Karpas-422 (cell line): Measurements from ENCODE around the gene EXOC6. TPM values are rescaled to one million over a fixed set of nuclear protein-coding genes. Genes with fewer than 3 reads are reported as not detected.

Experiments
- DNase-seq: peaks from one replicate; pipeline ENCODE4 v3.0.0-alpha.2; 2015
- H2AFZ ChIP-seq: fragments of 200-600 bp; sonication (generic); 2 replicates; pipeline ENCODE4 v1.6.1; 2014; ENCODE audit warnings: antibody characterized with exemption, low read length, mixed read lengths
- H3K27ac ChIP-seq: fragments of 200-600 bp; sonication (generic); 2 replicates; pipeline ENCODE4 v1.5.1; 2014; ENCODE audit warnings: mild to moderate bottlenecking, low read length, moderate library complexity
- H3K27me3 ChIP-seq: fragments of 200-600 bp; sonication (generic); 2 replicates; pipeline ENCODE4 v1.6.1; 2014; ENCODE audit warnings: low read length, mixed read lengths
- H3K36me3 ChIP-seq: fragments of 200-600 bp; sonication (generic); 2 replicates; pipeline ENCODE4 v1.6.1; 2014; ENCODE audit warnings: low read length, mixed read lengths; ENCODE audit not compliant: insufficient read depth
- H3K4me1 ChIP-seq: fragments of 200-600 bp; sonication (generic); 2 replicates; pipeline ENCODE4 v1.6.1; 2014; ENCODE audit warnings: mild to moderate bottlenecking, low read length, mixed read lengths
- H3K4me2 ChIP-seq: fragments of 200-600 bp; sonication (generic); 2 replicates; pipeline ENCODE4 v1.6.1; 2014; ENCODE audit warnings: low read length, low read depth, mild to moderate bottlenecking; ENCODE audit not compliant: poor library complexity, severe bottlenecking
- H3K4me3 ChIP-seq: fragments of 200-600 bp; sonication (generic); 2 replicates; pipeline ENCODE4 v1.5.1; 2014; ENCODE audit warnings: mild to moderate bottlenecking, antibody characterized with exemption, low read length, mixed read lengths
- H3K79me2 ChIP-seq: fragments of 200-600 bp; sonication (generic); 2 replicates; pipeline ENCODE4 v1.6.1; 2014; ENCODE audit warnings: mild to moderate bottlenecking, low read length, mixed read lengths
- H3K9ac ChIP-seq: fragments of 200-600 bp; sonication (generic); 2 replicates; pipeline ENCODE4 v1.6.0; 2014; ENCODE audit warnings: low read length
- H3K9me2 ChIP-seq: fragments of 200-600 bp; sonication (generic), shearing (Covaris generic); replicated peaks from 2 replicates; pipeline ENCODE4 v1.6.0; 2014; ENCODE audit warnings: mild to moderate bottlenecking, low read length, moderate library complexity; ENCODE audit not compliant: insufficient read depth
- H3K9me3 ChIP-seq: fragments of 300-700, 200-600 bp; sonication (generic); 2 replicates; pipeline ENCODE4 v1.6.1; 2014; ENCODE audit warnings: low read length, mixed read lengths
- H4K20me1 ChIP-seq: fragments of 200-600 bp; sonication (generic); 2 replicates; pipeline ENCODE4 v1.6.1; 2014; ENCODE audit warnings: mild to moderate bottlenecking, antibody characterized with exemption, low read length, low read depth; ENCODE audit not compliant: insufficient read depth
- total RNA-seq: library from RNA; depleted of rRNA; stranded (reverse); fragments of >200 nt; shearing (Covaris generic); gene quantifications from 2 replicates; pipeline ENCODE4 v1.2.3, GENCODE V29; 2014; ENCODE audit warnings: low replicate concordance

Gene EXOC6
- total RNA-seq, 1 experiment from 2014 or later = 18.0 TPM

DNA sequence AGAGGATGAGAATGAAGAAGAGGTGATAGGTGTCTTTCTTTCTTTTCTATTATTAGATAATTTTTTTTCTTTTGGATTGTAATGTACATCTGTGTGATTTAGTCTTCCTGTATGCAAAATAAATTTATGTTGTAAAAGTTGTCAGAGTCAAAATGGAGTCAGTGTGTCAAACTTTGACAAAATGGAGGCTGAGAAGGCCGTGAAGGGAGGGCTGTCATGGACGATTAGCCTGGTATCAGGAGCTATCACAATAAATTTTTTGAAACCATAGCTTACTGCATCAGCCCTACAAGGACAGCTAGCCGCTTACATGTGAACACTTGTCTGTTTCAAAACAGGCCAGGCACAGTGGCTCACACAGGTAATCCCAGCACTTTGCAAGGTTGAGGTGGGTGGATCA is 67.6 kb downstream of the EXOC6 start:
- H3K79me2 ChIP-seq = no peaks in the 10 kb centered on the region
- H3K9me2 ChIP-seq = no peaks in the 10 kb centered on the region
- H3K9ac ChIP-seq = no peak overlapping the region
- no peak for DNase-seq
- no peaks in the 10 kb centered on the region for H3K27me3 ChIP-seq
- H3K4me2 ChIP-seq = no peak overlapping the region
- no peak overlapping the region for H3K4me3 ChIP-seq
- H3K36me3 ChIP-seq = no peaks in the 10 kb centered on the region
- H4K20me1 ChIP-seq = no peaks in the 10 kb centered on the region
- no peaks in the 10 kb centered on the region for H3K9me3 ChIP-seq
- no peak overlapping the region for H3K27ac ChIP-seq
- no peak overlapping the region for H2AFZ ChIP-seq
- H3K4me1 ChIP-seq = peaks cover 4% of the 10 kb centered on the region

DNA sequence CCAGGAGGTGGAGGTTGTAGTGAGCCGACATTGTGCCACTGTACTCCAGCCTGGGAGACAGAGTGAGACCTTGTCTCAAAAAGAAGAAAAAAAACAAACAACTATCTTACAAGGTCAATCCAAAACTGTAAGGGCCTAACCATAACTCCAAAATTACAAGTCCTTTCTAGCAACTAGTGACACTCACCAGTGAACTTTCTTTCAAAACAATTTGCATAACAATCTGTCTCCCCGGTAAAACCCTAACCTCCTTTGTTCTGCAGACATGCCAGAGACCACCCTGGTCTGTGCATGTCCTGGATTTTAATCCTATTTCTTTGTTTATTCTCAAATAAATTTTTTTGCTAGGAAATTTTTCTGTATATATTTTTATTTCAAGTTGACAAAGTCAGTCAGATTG is 68.1 kb downstream of the EXOC6 start:
- no peak for DNase-seq
- H3K36me3 ChIP-seq = no peaks in the 10 kb centered on the region
- H2AFZ ChIP-seq = no peak overlapping the region
- peaks cover 4% of the 10 kb centered on the region for H3K4me1 ChIP-seq
- no peak overlapping the region for H3K9ac ChIP-seq
- H3K79me2 ChIP-seq = no peaks in the 10 kb centered on the region
- H3K27ac ChIP-seq = no peak overlapping the region
- no peak overlapping the region for H3K4me3 ChIP-seq
- no peaks in the 10 kb centered on the region for H4K20me1 ChIP-seq
- no peaks in the 10 kb centered on the region for H3K9me2 ChIP-seq
- H3K9me3 ChIP-seq = no peaks in the 10 kb centered on the region
- H3K27me3 ChIP-seq = no peaks in the 10 kb centered on the region
- H3K4me2 ChIP-seq = no peak overlapping the region

DNA sequence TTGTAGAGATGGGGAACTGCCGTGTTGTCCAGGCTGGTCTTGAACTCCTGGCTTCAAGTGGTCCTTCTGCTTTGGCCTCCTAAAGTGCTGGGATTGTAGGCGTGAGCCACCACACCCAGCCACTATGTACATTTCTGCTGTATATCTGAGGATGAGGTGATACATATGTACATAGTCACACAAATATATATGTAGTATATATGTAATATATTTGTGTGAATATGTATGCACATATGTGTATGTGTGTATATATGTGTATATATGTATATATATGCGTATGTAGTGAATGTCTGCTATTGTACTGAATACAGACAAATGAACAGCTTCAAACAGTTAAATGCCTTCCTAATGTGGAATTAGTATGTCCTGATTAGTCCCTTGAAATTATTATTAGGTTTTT is 70.3 kb downstream of the EXOC6 start:
- no peak overlapping the region for H3K4me3 ChIP-seq
- H3K4me2 ChIP-seq = no peak overlapping the region
- DNase-seq = no peak
- no peaks in the 10 kb centered on the region for H3K36me3 ChIP-seq
- H3K79me2 ChIP-seq = no peaks in the 10 kb centered on the region
- H2AFZ ChIP-seq = no peak overlapping the region
- H3K27ac ChIP-seq = no peak overlapping the region
- no peaks in the 10 kb centered on the region for H3K9me2 ChIP-seq
- H3K4me1 ChIP-seq = peaks cover 4% of the 10 kb centered on the region
- no peaks in the 10 kb centered on the region for H3K27me3 ChIP-seq
- no peak overlapping the region for H3K9ac ChIP-seq
- H4K20me1 ChIP-seq = no peaks in the 10 kb centered on the region
- H3K9me3 ChIP-seq = no peaks in the 10 kb centered on the region

DNA sequence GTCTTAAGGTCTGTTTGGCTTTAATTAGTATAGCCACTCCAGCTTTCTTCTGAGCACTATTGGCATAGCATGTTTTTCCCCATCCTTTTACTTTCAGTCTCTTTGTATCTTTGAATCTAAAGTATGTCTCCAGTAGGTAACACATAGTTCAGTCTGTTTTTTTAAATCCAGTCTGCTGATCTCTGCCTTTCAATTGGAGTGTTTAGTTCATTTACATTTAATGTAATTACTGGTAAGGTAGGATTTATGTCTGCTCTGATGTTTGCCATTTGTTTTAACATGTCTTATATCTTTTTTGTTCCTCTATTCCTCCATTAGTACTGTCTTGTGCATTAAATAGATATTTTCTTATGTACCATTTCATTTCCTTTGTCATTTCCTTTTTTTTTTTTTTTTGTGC is 72.5 kb downstream of the EXOC6 start:
- no peak overlapping the region for H3K4me3 ChIP-seq
- no peaks in the 10 kb centered on the region for H3K27me3 ChIP-seq
- H3K9me3 ChIP-seq = no peaks in the 10 kb centered on the region
- no peak overlapping the region for H3K9ac ChIP-seq
- H3K4me2 ChIP-seq = no peak overlapping the region
- H3K9me2 ChIP-seq = no peaks in the 10 kb centered on the region
- H3K27ac ChIP-seq = no peak overlapping the region
- no peak for DNase-seq
- no peaks in the 10 kb centered on the region for H4K20me1 ChIP-seq
- no peaks in the 10 kb centered on the region for H3K4me1 ChIP-seq
- no peaks in the 10 kb centered on the region for H3K79me2 ChIP-seq
- H3K36me3 ChIP-seq = no peaks in the 10 kb centered on the region
- no peak overlapping the region for H2AFZ ChIP-seq

GRCh38 chr10:92923416-92923815 is 75.1 kb downstream of the EXOC6 start:
- no peak overlapping the region for H3K9ac ChIP-seq
- H3K4me1 ChIP-seq = no peaks in the 10 kb centered on the region
- H3K4me2 ChIP-seq = no peak overlapping the region
- no peaks in the 10 kb centered on the region for H3K27me3 ChIP-seq
- no peak overlapping the region for H3K27ac ChIP-seq
- DNase-seq = no peak
- H3K79me2 ChIP-seq = no peaks in the 10 kb centered on the region
- H3K9me2 ChIP-seq = no peaks in the 10 kb centered on the region
- H2AFZ ChIP-seq = no peak overlapping the region
- H3K9me3 ChIP-seq = no peaks in the 10 kb centered on the region
- H3K4me3 ChIP-seq = no peak overlapping the region
- no peaks in the 10 kb centered on the region for H3K36me3 ChIP-seq
- no peaks in the 10 kb centered on the region for H4K20me1 ChIP-seq

DNA sequence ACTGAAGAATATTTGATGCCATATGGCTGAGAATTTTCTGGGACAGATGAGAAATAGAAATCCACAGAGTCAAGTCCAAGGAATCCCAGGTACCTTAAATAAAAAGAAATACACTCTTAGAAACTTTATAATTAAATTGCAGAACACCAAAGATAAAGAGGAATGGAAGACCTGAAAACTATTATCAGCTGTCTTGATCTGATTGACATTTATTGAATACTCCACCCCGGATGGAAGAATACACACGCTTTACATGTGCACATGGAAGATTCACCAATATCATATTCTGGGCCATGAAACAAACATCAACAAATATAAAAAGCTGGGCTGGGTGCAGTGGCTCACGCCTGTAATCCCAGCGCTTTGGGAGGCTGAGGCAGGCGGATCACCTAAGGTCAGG is 81.6 kb downstream of the EXOC6 start:
- H3K36me3 ChIP-seq = 0 out of 2 replicates have a peak, but pooled peaks cover 11% of the 10 kb centered on the region
- H3K9ac ChIP-seq = no peak overlapping the region
- no peak overlapping the region for H3K27ac ChIP-seq
- no peak overlapping the region for H3K4me3 ChIP-seq
- H4K20me1 ChIP-seq = no peaks in the 10 kb centered on the region
- H3K4me2 ChIP-seq = no peak overlapping the region
- H3K27me3 ChIP-seq = no peaks in the 10 kb centered on the region
- no peaks in the 10 kb centered on the region for H3K9me2 ChIP-seq
- DNase-seq = no peak
- H3K79me2 ChIP-seq = no peaks in the 10 kb centered on the region
- no peaks in the 10 kb centered on the region for H3K9me3 ChIP-seq
- no peak overlapping the region for H2AFZ ChIP-seq
- H3K4me1 ChIP-seq = no peaks in the 10 kb centered on the region

DNA sequence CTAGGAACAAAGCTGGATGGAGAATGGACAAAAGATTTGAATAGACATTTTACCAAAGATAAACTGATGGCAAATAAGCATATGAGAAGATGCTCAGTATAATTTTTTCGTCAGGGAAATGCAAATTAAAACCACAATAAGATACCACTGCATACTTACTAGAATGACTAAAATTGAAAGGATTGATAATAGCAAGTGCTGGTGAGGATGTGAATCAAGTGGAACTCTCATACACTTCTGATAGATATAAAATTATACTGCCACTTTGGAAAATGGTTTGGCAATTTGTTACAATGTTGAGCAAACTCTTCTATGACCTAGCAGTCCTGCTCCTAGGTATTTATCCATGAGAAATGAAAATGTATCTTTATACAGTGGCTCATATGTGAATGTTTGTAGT is 83.3 kb downstream of the EXOC6 start:
- no peak overlapping the region for H3K4me3 ChIP-seq
- H3K27me3 ChIP-seq = no peaks in the 10 kb centered on the region
- no peaks in the 10 kb centered on the region for H4K20me1 ChIP-seq
- no peak overlapping the region for H3K4me2 ChIP-seq
- no peaks in the 10 kb centered on the region for H3K9me3 ChIP-seq
- H3K9ac ChIP-seq = no peak overlapping the region
- H3K79me2 ChIP-seq = no peaks in the 10 kb centered on the region
- H3K9me2 ChIP-seq = no peaks in the 10 kb centered on the region
- H3K36me3 ChIP-seq = 0 out of 2 replicates have a peak, but pooled peaks cover 11% of the 10 kb centered on the region
- no peak overlapping the region for H2AFZ ChIP-seq
- no peak overlapping the region for H3K27ac ChIP-seq
- no peak for DNase-seq
- no peaks in the 10 kb centered on the region for H3K4me1 ChIP-seq

DNA sequence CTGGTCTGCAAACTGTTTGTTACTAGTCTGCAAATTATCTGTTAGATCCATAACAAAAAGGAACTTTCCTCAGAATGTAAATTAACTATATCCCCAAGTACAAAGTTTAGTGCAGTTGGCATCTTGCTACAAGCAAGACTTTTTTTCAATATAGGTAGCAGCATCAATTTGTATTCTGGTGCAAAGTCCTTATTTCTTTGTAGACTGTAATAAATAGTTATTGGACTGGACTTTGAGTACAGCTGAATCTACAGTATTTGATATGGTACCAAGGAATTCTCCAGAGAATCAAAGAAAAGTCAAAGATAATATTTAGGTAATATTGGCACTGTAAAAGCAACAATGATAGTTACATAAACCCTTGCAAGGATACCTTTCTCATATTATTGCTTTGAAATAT is 89.6 kb downstream of the EXOC6 start:
- Histone ChIP-seq H2AFZ (no peak overlapping the region), H3K9ac (no peak overlapping the region), H3K9me3 (no peaks in the 10 kb centered on the region), H3K4me2 (no peak overlapping the region), H3K4me3 (no peak overlapping the region), H3K4me1 (no peaks in the 10 kb centered on the region), H3K9me2 (no peaks in the 10 kb centered on the region), H3K79me2 (no peaks in the 10 kb centered on the region), H3K36me3 (no peaks in the 10 kb centered on the region), H3K27ac (no peak overlapping the region), H4K20me1 (no peaks in the 10 kb centered on the region), H3K27me3 (no peaks in the 10 kb centered on the region)
- DNase-seq = no peak

GRCh38 chr10:92938841-92939240 is 90.5 kb downstream of the EXOC6 start:
- DNase-seq = no peak
- Histone ChIP-seq H3K27me3 (no peaks in the 10 kb centered on the region), H3K4me1 (no peaks in the 10 kb centered on the region), H3K4me2 (no peak overlapping the region), H3K4me3 (no peak overlapping the region), H4K20me1 (no peaks in the 10 kb centered on the region), H3K9me3 (no peaks in the 10 kb centered on the region), H3K9ac (no peak overlapping the region), H3K27ac (no peak overlapping the region), H3K36me3 (no peaks in the 10 kb centered on the region), H3K79me2 (no peaks in the 10 kb centered on the region), H3K9me2 (no peaks in the 10 kb centered on the region), H2AFZ (no peak overlapping the region)
